Fibroblast of skin of left biceps (primary cell): ENCODE measurements around the gene TREML2.
"Not testable (repeated sequence)": the region's sequence is repeated elsewhere in the genome, so short reads cannot be mapped to it uniquely, and the experiment has no call there.

Experiments used
- DNase-seq, 2 experiments: peaks; one replicate each; pipeline ENCODE4 v3.0.0-alpha.2; 2013; ENCODE audit warnings: low read depth in 2 of 2

Gene TREML2

GRCh38 chr6:41208439-41209106, 7.6 kb upstream of the TREML2 start:
- no peak for DNase-seq

GRCh38 chr6:41204156-41204555, 3.2 kb upstream of the TREML2 start:
- no peak for DNase-seq

DNA sequence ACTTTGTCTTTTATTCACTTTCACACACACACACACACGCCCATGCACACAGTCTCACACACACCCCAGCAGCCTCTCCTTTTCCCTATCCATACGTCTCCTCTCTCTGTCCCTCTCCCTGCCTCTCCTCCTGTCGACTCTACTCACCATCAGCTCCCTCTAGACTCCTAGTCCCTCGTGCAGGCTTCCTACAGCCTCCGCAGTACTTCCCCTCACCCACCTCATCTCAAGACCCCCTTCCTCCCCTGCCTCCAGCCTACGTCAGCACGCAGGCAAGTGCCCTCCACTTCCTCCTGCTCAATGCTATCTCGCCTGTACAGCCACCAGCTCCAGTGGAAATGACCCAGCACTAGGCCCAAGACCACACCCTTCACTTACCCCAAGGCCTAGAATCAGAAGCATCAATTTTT, 820 bp upstream of the TREML2 start:
- DNase-seq, result no peak

- DNase-seq, result no peak
These were observed 551 bp downstream of the TREML2 start for GRCh38 chr6:41200296-41200900.

DNA sequence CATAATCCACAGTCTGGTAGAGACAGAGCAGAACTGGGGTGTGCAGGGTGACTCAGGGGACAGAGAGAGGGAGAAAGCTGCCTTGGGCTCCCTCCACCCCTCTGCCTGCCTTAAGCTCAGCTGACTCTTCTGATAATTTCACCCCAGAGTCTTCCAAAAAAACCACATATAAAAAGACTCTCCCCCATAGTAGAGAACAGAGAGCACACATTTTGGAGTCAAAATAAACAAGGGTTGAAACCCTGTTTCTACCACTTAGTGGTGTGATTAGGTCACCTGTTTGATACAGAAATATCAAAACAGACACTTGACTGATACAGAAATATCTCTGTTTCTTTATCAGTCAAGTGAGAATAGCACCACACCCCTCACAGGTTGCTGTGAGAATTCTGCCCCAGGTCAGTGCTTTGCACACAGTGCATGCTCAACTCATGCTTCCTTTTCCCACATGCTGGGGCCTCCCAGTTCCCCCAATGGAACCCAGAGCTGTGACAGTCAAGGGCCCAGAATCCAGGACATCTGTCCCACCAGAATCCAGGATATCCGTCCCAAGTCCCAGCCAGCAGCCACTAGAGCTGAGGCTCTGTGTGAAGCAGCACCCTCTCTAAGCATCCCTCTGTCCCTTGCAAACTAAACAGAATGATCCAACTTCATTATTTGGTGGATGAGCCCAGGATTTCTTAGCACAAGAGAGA, 1.2 kb downstream of the TREML2 start:
- DNase-seq, result no peak

DNA sequence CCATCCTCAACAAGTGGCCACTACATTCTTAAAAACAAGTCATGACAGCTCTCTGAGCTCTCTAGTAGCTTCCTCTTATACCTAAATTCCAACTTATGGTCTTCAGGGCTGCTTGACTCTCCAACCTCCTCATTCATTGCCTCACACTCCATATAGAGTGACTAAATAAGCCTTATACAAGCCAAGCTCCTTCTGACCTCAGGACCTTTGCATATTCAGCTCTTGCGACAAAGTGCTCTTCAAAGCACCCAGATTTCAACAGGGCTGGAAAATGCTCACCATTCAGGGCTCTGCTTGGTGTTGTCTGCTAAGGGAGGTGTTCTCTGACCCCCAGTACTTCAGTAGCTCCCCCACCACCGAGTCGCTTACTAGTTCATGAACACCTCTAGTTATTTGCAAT, 3.7 kb downstream of the TREML2 start:
- no peak for DNase-seq

GRCh38 chr6:41194386-41194785, 6.6 kb downstream of the TREML2 start:
- no peak for DNase-seq

DNA sequence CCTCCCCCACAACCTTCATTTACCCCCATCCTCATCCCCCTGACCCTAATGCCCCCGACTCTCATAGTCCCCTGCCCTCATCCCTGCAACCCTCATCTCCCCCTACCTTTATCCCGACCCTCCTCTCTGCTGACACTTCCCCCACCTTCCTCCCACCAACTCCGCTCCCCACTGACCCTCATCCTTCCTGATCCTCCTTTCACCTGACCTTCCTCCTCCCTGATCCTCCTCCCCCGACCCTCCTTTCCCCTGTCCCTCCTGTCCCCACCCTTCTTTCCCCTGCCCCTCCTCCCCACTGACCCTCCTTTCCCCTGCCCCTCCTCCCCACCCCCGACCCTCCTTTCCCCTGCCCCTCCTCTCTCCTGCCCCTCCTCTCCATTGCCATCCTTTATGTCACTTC, 7.1 kb downstream of the TREML2 start:
- DNase-seq, result no peak

- DNase-seq, result no peak
These were observed 7.7 kb downstream of the TREML2 start for GRCh38 chr6:41193171-41193734.

DNA sequence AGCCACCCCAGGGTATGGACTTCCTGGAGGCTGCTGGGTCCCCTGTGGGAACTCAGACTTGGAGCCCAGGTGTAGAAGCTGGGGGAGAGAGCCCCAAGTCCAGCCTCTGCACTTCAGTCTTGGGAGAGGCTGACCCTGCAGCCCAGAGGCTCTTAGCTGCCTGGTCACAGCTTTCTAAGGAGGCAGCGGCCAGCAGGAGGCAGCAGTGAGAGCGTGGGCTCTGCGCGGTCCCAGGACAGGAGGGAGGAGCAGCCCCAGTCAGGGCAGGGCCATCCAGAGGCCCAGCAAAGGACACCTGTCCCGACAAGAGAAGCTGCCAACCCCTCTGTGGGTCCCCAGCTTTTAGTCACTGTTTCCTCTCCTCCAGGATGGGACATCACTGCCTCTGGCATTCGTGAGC, 9.4 kb downstream of the TREML2 start:
- no peak for DNase-seq

DNA sequence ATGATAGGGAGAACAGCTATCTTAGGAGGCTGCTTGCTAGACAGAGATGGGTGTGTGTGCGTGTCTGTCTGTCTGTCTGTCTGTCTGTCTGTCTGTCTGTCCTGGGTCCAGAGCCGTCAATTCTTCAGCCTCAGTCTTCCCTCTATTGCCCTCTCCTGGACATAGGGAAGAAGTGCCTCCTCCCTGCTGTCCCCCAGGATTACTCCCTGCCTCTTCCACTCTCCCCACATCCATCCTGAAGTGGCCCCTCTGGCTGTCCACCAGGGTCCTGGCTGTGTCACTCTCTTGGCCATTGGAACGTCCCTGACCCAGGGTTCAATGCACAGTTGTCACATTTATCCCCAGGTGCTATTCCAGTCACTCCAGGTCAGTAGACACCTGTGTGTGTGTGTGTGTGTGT, 10.2 kb downstream of the TREML2 start:
- no peak for DNase-seq

DNA sequence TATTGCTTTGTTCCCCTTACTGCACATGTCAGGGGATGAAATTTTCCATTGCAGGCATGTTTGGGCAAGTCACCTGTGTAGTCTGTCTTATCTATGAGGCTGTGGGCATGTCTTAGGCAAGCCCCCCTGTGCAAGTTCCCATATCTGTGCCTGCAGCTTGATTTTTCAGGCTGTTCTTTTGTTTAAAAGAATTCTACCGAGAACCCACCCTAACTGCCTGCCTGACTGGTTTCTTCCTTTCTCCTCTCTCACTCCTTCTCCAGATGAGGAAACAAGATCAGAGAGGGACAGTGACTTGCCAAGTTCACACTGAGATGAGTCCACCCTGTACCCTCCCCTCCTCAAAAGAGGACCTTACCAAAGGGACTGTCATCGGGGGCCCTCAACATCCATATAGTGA, 11.0 kb downstream of the TREML2 start:
- DNase-seq, result no peak

- DNase-seq, result not testable (repeated sequence)
These were observed 11.9 kb downstream of the TREML2 start for GRCh38 chr6:41189046-41189445.

GRCh38 chr6:41187924-41188886, 12.7 kb downstream of the TREML2 start:
- DNase-seq, result no peak

GRCh38 chr6:41186031-41186562, 14.9 kb downstream of the TREML2 start:
- no peak for DNase-seq

DNA sequence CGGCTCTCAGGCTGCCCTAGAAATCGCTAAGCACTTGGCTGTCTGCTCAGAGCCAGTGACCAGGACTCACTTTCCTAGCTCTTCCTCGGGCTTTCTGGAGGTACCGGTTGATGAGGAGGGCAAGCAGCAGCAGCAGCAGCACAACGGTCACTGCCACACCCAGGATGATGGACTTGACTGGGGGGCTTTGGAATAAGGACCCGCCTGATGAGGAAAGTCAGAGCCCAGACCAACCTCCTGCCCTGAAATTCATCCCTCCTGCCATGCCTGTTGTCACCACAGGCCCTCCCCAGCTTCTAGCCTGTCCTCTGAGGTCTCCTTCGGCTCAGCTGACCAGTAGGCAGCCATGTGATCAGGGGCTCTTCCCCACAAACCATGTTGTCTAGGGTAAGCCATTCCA, 16.2 kb downstream of the TREML2 start:
- no peak for DNase-seq

- peak in 1 of 2 experiments; percentile 11 for DNase-seq
These were observed 18.6 kb downstream of the TREML2 start for GRCh38 chr6:41182069-41183034.

DNA sequence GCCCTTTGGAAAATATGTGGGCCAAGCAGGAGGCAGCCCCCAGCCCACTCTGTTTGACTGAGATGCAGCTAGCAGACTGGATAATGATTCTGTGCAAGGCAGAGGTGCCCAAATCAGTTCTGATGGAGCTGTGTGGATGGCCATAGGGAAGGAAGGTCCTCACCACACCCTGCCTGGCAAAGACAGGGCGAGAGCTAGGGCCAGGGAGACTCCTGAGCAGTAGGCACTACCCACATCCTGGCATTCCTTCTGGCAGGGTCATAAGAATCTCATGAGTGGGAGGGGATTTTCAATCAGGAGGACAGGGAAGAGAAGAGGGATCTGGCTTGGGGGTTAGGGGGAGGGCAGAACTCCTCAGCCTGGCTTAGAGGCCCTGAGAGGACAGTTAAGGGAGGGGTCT, 19.4 kb downstream of the TREML2 start:
- DNase-seq, result no peak

- no peak for DNase-seq
These were observed 21.8 kb downstream of the TREML2 start for GRCh38 chr6:41179163-41179562.

GRCh38 chr6:41177695-41178094, 23.3 kb downstream of the TREML2 start:
- DNase-seq, result no peak
